ENCODE results near the gene FOXN3.

The FOXN3 gene

GRCh38 chr14:89343356-89343755 is 73.7 kb downstream of the FOXN3 start:
- TF ChIP-seq POLR2AphosphoS5 (IDR thresholded peaks at IDR 0.05; ENCODE audit: low read depth) (no peak), CTCF (IDR thresholded peaks at IDR 0.05; ENCODE audit: insufficient read depth, low read length) (no peak), REST (IDR thresholded peaks at IDR 0.05; ENCODE audit: insufficient replicate concordance, low read depth) (no peak), SPI1 (IDR thresholded peaks at IDR 0.05; ENCODE audit: borderline replicate concordance, low read depth) (no peak), GABPA (IDR thresholded peaks at IDR 0.05; ENCODE audit: low read depth) (no peak)
- Histone ChIP-seq H3K27ac (replicated peaks) (no peak overlapping the region), H3K27me3 (ENCODE audit: insufficient read depth, poor library complexity, severe bottlenecking) (no peaks in the 10 kb centered on the region), H3K4me3 (replicated peaks; ENCODE audit: insufficient read depth, low read length) (no peak overlapping the region)
- no peak for DNase-seq (ENCODE audit: low read depth in 1 of 2, low spot score in 1 of 2)

GRCh38 chr14:89342049-89342448 is 75.0 kb downstream of the FOXN3 start:
- no peak overlapping the region for H3K27ac ChIP-seq (replicated peaks)
- no peak for DNase-seq (ENCODE audit: low read depth in 1 of 2, low spot score in 1 of 2)
- H3K4me3 ChIP-seq (replicated peaks; ENCODE audit: insufficient read depth, low read length): no peak overlapping the region
- TF ChIP-seq REST (IDR thresholded peaks at IDR 0.05; ENCODE audit: insufficient replicate concordance, low read depth): no peak
- TF ChIP-seq CTCF (IDR thresholded peaks at IDR 0.05; ENCODE audit: insufficient read depth, low read length): no peak
- no peak for TF ChIP-seq POLR2AphosphoS5 (IDR thresholded peaks at IDR 0.05; ENCODE audit: low read depth)
- no peaks in the 10 kb centered on the region for H3K27me3 ChIP-seq (ENCODE audit: insufficient read depth, poor library complexity, severe bottlenecking)

- TF ChIP-seq POLR2AphosphoS5 (IDR thresholded peaks at IDR 0.05; ENCODE audit: low read depth) (no peak), CTCF (IDR thresholded peaks at IDR 0.05; ENCODE audit: insufficient read depth, low read length) (no peak), GABPA (IDR thresholded peaks at IDR 0.05; ENCODE audit: low read depth) (no peak), REST (IDR thresholded peaks at IDR 0.05; ENCODE audit: insufficient replicate concordance, low read depth) (no peak), SPI1 (IDR thresholded peaks at IDR 0.05; ENCODE audit: borderline replicate concordance, low read depth) (no peak)
- Histone ChIP-seq H3K4me3 (replicated peaks; ENCODE audit: insufficient read depth, low read length) (no peak overlapping the region), H3K27ac (replicated peaks) (no peak overlapping the region), H3K27me3 (ENCODE audit: insufficient read depth, poor library complexity, severe bottlenecking) (no peaks in the 10 kb centered on the region)
- no peak for DNase-seq (ENCODE audit: low read depth in 1 of 2, low spot score in 1 of 2)
Measured at GRCh38 chr14:89340200-89341181, 76.5 kb downstream of the FOXN3 start.

Measured in HL-60 (cell line).